HEK293 (cell line): ENCODE measurements around the gene MLLT10.

Experiments
- BCL6B ChIP-seq: fragments of 450-650 bp; formaldehyde crosslinking; IDR thresholded peaks from 2 replicates; pipeline ENCODE4 v1.5.1; 2017; ENCODE audit warnings: missing biosample characterization, missing genetic modification characterization
- MZF1 ChIP-seq: fragments of 450-650 bp; formaldehyde crosslinking; IDR thresholded peaks from 2 replicates; pipeline ENCODE4 v1.5.1; 2017; ENCODE audit warnings: missing biosample characterization, missing genetic modification characterization, borderline replicate concordance
- PRDM4 ChIP-seq: fragments of 450-650 bp; formaldehyde crosslinking; IDR thresholded peaks from 2 replicates; pipeline ENCODE4 v1.5.1; 2017; ENCODE audit warnings: missing biosample characterization, missing genetic modification characterization
- SETDB1 ChIP-seq: IDR thresholded peaks from one replicate; pipeline ENCODE4 v1.6.1; 2017; ENCODE audit warnings: mild to moderate bottlenecking, low read length, moderate library complexity, mixed read lengths; ENCODE audit not compliant: insufficient read length
- WT1 ChIP-seq: fragments of 450-650 bp; formaldehyde crosslinking; IDR thresholded peaks from 2 replicates; pipeline ENCODE4 v1.5.1; 2016; ENCODE audit warnings: missing biosample characterization, missing genetic modification characterization
- YY1 ChIP-seq: fragments of 450-650 bp; formaldehyde crosslinking; IDR thresholded peaks from 2 replicates; pipeline ENCODE4 v1.5.1; 2018; ENCODE audit warnings: missing biosample characterization, missing genetic modification characterization
- YY2 ChIP-seq: fragments of 450-650 bp; formaldehyde crosslinking; IDR thresholded peaks from 2 replicates; pipeline ENCODE4 v1.5.1; 2016; ENCODE audit warnings: missing biosample characterization, missing genetic modification characterization
- ZBTB20 ChIP-seq: fragments of 450-650 bp; formaldehyde crosslinking; IDR thresholded peaks from 2 replicates; pipeline ENCODE4 v1.5.1; 2016; ENCODE audit warnings: missing biosample characterization, missing genetic modification characterization
- ZBTB7A ChIP-seq: fragments of 450-650 bp; formaldehyde crosslinking; IDR thresholded peaks from 2 replicates; pipeline ENCODE4 v1.5.1; 2016; ENCODE audit warnings: low read depth, missing biosample characterization, missing genetic modification characterization
- ZFP69B ChIP-seq: fragments of 450-650 bp; formaldehyde crosslinking; IDR thresholded peaks from 2 replicates; pipeline ENCODE4 v1.5.1; 2016; ENCODE audit warnings: missing biosample characterization, missing genetic modification characterization
- ZNF121 ChIP-seq: fragments of 450-650 bp; formaldehyde crosslinking; IDR thresholded peaks from 2 replicates; pipeline ENCODE4 v1.5.1; 2016; ENCODE audit warnings: missing biosample characterization, missing genetic modification characterization
- ZNF169 ChIP-seq: fragments of 450-650 bp; formaldehyde crosslinking; IDR thresholded peaks from 2 replicates; pipeline ENCODE4 v1.5.1; 2016; ENCODE audit warnings: missing biosample characterization, missing genetic modification characterization
- ZNF202 ChIP-seq: fragments of 450-650 bp; formaldehyde crosslinking; IDR thresholded peaks from 2 replicates; pipeline ENCODE4 v1.5.1; 2016; ENCODE audit warnings: missing biosample characterization, missing genetic modification characterization, borderline replicate concordance
- ZNF211 ChIP-seq: fragments of 450-650 bp; formaldehyde crosslinking; IDR thresholded peaks from 2 replicates; pipeline ENCODE4 v1.5.1; 2016; ENCODE audit warnings: low read depth, missing biosample characterization, missing genetic modification characterization
- ZNF398 ChIP-seq: fragments of 450-650 bp; formaldehyde crosslinking; IDR thresholded peaks from 2 replicates; pipeline ENCODE4 v1.5.1; 2017; ENCODE audit warnings: missing biosample characterization, missing genetic modification characterization
- ZNF510 ChIP-seq: fragments of 450-650 bp; formaldehyde crosslinking; IDR thresholded peaks from 2 replicates; pipeline ENCODE4 v1.5.1; 2018; ENCODE audit warnings: mild to moderate bottlenecking, missing genetic modification characterization, missing biosample characterization; ENCODE audit not compliant: insufficient replicate concordance
- ZNF518A ChIP-seq: fragments of 450-650 bp; formaldehyde crosslinking; conservative IDR thresholded peaks from 2 replicates; pipeline ENCODE4 v1.5.1; 2016; ENCODE audit warnings: low read depth, missing biosample characterization, missing genetic modification characterization
- ZNF521 ChIP-seq: fragments of 450-650 bp; formaldehyde crosslinking; IDR thresholded peaks from 2 replicates; pipeline ENCODE4 v1.5.1; 2017; ENCODE audit warnings: missing biosample characterization, mild to moderate bottlenecking, missing genetic modification characterization
- ZNF561 ChIP-seq: fragments of 450-650 bp; IDR thresholded peaks from 2 replicates; pipeline ENCODE4 v1.5.1; 2018; ENCODE audit warnings: missing biosample characterization, missing genetic modification characterization, borderline replicate concordance
- ZNF747 ChIP-seq: fragments of 450-650 bp; formaldehyde crosslinking; IDR thresholded peaks from 2 replicates; pipeline ENCODE4 v1.5.1; 2016; ENCODE audit warnings: missing biosample characterization, missing genetic modification characterization
- ZNF777 ChIP-seq: fragments of 450-650 bp; formaldehyde crosslinking; IDR thresholded peaks from 2 replicates; pipeline ENCODE4 v1.5.1; 2017; ENCODE audit warnings: missing biosample characterization, missing genetic modification characterization, borderline replicate concordance
- ZNF792 ChIP-seq: fragments of 450-650 bp; formaldehyde crosslinking; IDR thresholded peaks from 2 replicates; pipeline ENCODE4 v1.5.1; 2016; ENCODE audit warnings: missing biosample characterization, missing genetic modification characterization
- ZNF843 ChIP-seq: fragments of 450-650 bp; formaldehyde crosslinking; IDR thresholded peaks from 2 replicates; pipeline ENCODE4 v1.5.1; 2016; ENCODE audit warnings: missing biosample characterization, missing genetic modification characterization
- TF ChIP-seq, protein P1 (sequence below): fragments of 450-650 bp; formaldehyde crosslinking; IDR thresholded peaks from 2 replicates; pipeline ENCODE4 v1.5.1; 2016; ENCODE audit warnings: missing biosample characterization, missing genetic modification characterization
- TF ChIP-seq, protein P2 (sequence below): fragments of 450-650 bp; formaldehyde crosslinking; IDR thresholded peaks from 2 replicates; pipeline ENCODE4 v1.5.1; 2016; ENCODE audit warnings: missing biosample characterization, missing genetic modification characterization

MLLT10 gene

GRCh38 chr10:21720090-21720489 is 186.1 kb downstream of the MLLT10 start (continued):
- no peak for TF ChIP-seq YY2 (tag by site-specific recombination)
- TF ChIP-seq ZNF518A (tag by site-specific recombination), result peak; percentile 32; the same call in 1 of the 2 replicates
- TF ChIP-seq SETDB1, result no peak
- no peak for TF ChIP-seq ZFP69B (tag by site-specific recombination)
- TF ChIP-seq ZNF121, result no peak
- no peak for TF ChIP-seq PRDM4 (tag by site-specific recombination)
- no peak for TF ChIP-seq ZNF202
- TF ChIP-seq ZNF169 (tag by site-specific recombination), result no peak
- TF ChIP-seq ZBTB7A (tag by site-specific recombination), result no peak
- TF ChIP-seq BCL6B (tag by site-specific recombination), result no peak
- TF ChIP-seq ZNF792 (tag by site-specific recombination), result no peak
- TF ChIP-seq ZNF747, result no peak
- no peak for TF ChIP-seq ZBTB20 (tag by site-specific recombination)
- TF ChIP-seq ZNF843 (tag by site-specific recombination), result no peak
- no peak for TF ChIP-seq ZNF398 (tag by site-specific recombination)
- TF ChIP-seq MZF1 (tag by site-specific recombination), result peak; percentile 66; the same call in 1 of the 2 replicates
- no peak for TF ChIP-seq WT1
- TF ChIP-seq ZNF510 (tag by site-specific recombination), result no peak
- TF ChIP-seq ZNF777 (tag by site-specific recombination), result no peak
- no peak for TF ChIP-seq YY1 (tag by site-specific recombination)
- no peak for TF ChIP-seq ZNF561 (tag by site-specific recombination)
- no peak for TF ChIP-seq ZNF521 (tag by site-specific recombination)
- TF ChIP-seq, protein P1, sequence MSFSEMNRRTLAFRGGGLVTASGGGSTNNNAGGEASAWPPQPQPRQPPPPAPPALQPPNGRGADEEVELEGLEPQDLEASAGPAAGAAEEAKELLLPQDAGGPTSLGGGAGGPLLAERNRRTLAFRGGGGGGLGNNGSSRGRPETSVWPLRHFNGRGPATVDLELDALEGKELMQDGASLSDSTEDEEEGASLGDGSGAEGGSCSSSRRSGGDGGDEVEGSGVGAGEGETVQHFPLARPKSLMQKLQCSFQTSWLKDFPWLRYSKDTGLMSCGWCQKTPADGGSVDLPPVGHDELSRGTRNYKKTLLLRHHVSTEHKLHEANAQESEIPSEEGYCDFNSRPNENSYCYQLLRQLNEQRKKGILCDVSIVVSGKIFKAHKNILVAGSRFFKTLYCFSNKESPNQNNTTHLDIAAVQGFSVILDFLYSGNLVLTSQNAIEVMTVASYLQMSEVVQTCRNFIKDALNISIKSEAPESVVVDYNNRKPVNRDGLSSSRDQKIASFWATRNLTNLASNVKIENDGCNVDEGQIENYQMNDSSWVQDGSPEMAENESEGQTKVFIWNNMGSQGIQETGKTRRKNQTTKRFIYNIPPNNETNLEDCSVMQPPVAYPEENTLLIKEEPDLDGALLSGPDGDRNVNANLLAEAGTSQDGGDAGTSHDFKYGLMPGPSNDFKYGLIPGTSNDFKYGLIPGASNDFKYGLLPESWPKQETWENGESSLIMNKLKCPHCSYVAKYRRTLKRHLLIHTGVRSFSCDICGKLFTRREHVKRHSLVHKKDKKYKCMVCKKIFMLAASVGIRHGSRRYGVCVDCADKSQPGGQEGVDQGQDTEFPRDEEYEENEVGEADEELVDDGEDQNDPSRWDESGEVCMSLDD (tag by site-specific recombination), result no peak
- TF ChIP-seq ZNF211, result no peak
- TF ChIP-seq, protein P2, sequence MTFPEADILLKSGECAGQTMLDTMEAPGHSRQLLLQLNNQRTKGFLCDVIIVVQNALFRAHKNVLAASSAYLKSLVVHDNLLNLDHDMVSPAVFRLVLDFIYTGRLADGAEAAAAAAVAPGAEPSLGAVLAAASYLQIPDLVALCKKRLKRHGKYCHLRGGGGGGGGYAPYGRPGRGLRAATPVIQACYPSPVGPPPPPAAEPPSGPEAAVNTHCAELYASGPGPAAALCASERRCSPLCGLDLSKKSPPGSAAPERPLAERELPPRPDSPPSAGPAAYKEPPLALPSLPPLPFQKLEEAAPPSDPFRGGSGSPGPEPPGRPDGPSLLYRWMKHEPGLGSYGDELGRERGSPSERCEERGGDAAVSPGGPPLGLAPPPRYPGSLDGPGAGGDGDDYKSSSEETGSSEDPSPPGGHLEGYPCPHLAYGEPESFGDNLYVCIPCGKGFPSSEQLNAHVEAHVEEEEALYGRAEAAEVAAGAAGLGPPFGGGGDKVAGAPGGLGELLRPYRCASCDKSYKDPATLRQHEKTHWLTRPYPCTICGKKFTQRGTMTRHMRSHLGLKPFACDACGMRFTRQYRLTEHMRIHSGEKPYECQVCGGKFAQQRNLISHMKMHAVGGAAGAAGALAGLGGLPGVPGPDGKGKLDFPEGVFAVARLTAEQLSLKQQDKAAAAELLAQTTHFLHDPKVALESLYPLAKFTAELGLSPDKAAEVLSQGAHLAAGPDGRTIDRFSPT, result no peak
